ENCODE data around the gene CPEB4. TPM values are rescaled to one million over a fixed set of nuclear protein-coding genes. Genes with fewer than 3 reads are reported as not detected.

Gene CPEB4
- total RNA-seq, 1 donor from 2014 or later: 37.4 TPM

DNA sequence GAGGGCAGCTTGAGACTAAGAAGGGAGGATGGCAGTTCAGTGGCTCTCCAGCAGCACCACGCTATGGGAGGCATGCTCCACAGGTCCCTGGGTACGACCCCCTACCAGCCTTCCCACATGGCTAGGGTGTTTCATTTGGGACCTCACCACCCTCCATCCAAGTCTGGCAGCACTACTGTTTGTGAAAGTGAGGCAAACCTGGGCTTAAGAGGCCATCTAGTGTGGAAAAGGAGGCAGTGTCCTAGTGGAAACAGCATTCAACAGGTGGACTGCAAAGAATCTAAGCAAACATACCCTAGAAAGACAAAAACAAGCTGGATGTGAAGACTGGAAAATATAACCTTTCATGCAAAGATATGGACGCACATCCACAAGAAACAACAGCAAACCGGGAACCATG lies 96.1 kb downstream of the CPEB4 start:
- no peak overlapping the region for H3K4me3 ChIP-seq
- H3K27ac ChIP-seq: no peak overlapping the region
- H3K4me1 ChIP-seq: no peaks in the 10 kb centered on the region
- H3K9me3 ChIP-seq: no peaks in the 10 kb centered on the region
- intact Hi-C loops (cut with DNase I): no loop called here
- no peaks in the 10 kb centered on the region for H3K36me3 ChIP-seq
- no peaks in the 10 kb centered on the region for H3K27me3 ChIP-seq
- no peak for DNase-seq (ENCODE audit: low spot score in 2 of 2)
- TF ChIP-seq, protein P1, sequence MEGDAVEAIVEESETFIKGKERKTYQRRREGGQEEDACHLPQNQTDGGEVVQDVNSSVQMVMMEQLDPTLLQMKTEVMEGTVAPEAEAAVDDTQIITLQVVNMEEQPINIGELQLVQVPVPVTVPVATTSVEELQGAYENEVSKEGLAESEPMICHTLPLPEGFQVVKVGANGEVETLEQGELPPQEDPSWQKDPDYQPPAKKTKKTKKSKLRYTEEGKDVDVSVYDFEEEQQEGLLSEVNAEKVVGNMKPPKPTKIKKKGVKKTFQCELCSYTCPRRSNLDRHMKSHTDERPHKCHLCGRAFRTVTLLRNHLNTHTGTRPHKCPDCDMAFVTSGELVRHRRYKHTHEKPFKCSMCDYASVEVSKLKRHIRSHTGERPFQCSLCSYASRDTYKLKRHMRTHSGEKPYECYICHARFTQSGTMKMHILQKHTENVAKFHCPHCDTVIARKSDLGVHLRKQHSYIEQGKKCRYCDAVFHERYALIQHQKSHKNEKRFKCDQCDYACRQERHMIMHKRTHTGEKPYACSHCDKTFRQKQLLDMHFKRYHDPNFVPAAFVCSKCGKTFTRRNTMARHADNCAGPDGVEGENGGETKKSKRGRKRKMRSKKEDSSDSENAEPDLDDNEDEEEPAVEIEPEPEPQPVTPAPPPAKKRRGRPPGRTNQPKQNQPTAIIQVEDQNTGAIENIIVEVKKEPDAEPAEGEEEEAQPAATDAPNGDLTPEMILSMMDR (IDR thresholded peaks at IDR 0.05): peak in 1 of 3 experiments; percentile 10

DNA sequence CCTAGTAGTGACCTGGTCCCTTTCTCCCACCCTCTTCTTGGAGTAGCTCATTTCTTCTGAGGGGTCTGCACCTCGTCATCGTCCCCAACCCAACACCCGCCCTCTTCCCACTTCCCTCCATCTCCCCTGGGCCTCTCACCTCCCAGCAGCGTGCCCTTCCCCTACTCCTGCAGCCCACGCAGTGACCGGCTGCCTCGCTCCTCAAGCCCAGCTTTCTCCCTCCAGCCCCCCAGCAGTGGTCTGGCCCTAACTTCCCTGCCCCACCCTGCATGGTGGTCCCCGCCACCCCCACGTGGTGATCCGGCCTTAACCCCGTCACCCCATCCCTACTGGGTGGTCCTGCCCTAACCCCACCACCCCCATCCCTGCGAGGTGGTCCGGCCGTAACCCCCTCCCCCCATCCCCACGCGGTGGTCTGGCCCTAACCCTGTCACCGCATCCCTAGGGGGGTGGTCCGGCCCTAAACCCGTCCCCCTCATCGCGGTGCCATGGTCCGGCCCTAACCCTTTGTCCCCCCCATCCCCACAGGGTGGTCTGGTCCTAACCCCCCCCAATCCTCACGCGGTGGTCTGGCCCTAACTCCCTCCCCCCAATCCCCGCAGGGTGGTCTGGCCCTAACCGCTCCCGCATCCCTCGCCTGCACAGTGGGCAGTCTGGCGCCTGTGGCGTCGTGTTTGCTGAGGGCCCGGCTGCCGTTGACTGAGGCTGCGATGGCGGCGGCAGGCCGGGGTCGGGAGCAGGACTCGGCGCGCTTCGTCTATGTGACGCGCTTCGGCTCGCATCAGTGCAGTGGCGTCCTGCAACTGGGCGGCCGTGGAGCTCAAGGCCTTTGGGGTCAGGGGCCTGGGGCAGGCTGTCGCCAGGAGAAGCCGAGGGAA lies 100.6 kb downstream of the CPEB4 start, which contains the start of gene C5orf47:
TSS of gene C5orf47 (plus strand) at position 617 of the 878 bp plus-strand sequence. CDS start at position 711, 94 bp downstream.
- intact Hi-C loops (cut with DNase I): no loop called here
- Histone ChIP-seq H3K36me3 (no peaks in the 10 kb centered on the region), H3K4me3 (no peak within 1 kb of the TSS), H3K4me1 (no peaks in the 10 kb centered on the region), H3K27me3 (no peaks in the 10 kb centered on the region), H3K27ac (no peak within 1 kb of the TSS), H3K9me3 (peaks cover 0 to 4% of the 10 kb centered on the region in 2 donors)
- TF ChIP-seq, protein P1 (IDR thresholded peaks at IDR 0.05): no peak
- DNase-seq (ENCODE audit: low spot score in 2 of 2): no peak

DNA sequence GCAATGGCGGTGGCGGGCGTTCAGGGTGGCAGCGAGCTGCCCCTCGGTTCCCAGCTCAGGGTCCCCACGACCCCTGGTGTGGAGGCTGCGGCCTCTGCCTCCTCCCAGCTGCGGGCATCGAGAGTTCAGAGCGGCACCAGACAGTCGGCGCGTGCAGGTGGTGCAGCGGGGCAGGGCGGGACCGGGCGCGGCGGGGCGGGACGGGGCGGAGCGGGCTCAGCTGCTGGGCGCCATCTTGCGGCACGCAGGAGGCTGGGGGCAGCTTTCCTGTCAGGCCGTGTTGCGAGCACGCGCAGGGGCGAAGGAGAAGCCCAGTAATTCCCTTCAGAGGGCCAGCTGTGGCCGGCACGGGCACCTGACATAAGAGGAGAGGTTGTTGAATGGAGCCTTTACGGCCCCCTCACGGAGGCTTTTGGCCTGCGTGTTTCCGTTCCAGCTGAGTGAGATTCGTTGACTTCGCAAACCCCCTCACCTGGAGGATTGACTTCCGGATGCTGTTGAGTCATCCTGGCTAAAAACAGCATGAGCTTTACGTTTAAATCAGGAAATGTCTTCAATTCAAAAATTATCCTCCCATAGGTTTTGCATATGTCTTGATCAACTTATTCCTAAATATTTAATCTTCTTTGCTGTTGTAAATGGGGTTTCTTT lies 101.4 kb downstream of the CPEB4 start:
- Histone ChIP-seq H3K27me3 (no peaks in the 10 kb centered on the region), H3K27ac (no peak overlapping the region), H3K36me3 (no peaks in the 10 kb centered on the region), H3K4me3 (no peak overlapping the region), H3K4me1 (no peaks in the 10 kb centered on the region), H3K9me3 (peaks cover 0 to 4% of the 10 kb centered on the region in 2 donors)
- TF ChIP-seq, protein P1 (IDR thresholded peaks at IDR 0.05): no peak
- intact Hi-C loops (cut with DNase I): no loop called here
- DNase-seq (ENCODE audit: low spot score in 2 of 2): no peak

DNA sequence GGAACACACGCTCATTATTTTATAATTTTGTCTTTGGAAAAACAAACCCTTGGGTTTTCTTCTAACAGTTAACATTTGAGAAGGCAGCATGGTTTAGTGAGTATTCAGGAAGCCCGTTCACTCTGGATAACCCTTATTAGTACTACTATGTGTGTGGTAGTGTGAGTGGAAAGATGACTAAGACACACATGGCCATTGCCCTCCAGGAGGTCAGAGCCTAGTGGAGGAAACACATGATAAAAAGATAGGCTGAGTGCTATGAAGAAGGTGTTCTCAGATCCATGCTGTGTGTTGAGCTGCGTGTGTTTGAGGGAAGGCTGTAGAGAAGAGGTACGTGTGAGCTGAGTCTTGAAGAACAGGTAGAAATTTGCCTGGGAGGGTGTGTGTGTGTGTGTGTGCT lies 109.2 kb downstream of the CPEB4 start:
- intact Hi-C loops (cut with DNase I): no loop called here
- Histone ChIP-seq H3K9me3 (no peaks in the 10 kb centered on the region), H3K27me3 (no peaks in the 10 kb centered on the region), H3K27ac (no peak overlapping the region), H3K4me1 (no peaks in the 10 kb centered on the region), H3K4me3 (no peak overlapping the region), H3K36me3 (no peaks in the 10 kb centered on the region)
- TF ChIP-seq, protein P1 (IDR thresholded peaks at IDR 0.05): no peak
- no peak for DNase-seq (ENCODE audit: low spot score in 2 of 2)

DNA sequence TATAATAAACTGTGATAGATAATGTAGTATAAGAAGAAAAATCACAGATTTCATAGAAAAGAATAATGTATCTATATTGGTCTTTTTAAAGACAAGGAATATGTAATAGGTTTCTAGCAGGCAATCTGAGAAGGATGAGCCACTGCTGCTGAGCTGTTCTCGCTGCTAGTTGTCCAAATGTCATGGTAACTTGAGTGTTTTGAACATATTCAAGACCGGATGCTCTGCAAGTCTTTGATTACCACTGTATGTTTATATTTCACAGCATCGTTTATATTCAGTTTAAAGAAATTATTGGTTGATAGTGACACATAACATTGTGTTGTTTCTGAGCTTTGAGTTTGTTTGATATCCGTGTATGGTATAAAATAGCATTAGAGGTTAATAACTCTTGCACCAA lies 110.4 kb downstream of the CPEB4 start:
- TF ChIP-seq, protein P1 (IDR thresholded peaks at IDR 0.05): no peak
- no peaks in the 10 kb centered on the region for H3K36me3 ChIP-seq
- no peak for DNase-seq (ENCODE audit: low spot score in 2 of 2)
- intact Hi-C loops (cut with DNase I): no loop called here
- no peak overlapping the region for H3K4me3 ChIP-seq
- H3K9me3 ChIP-seq: no peaks in the 10 kb centered on the region
- H3K27me3 ChIP-seq: no peaks in the 10 kb centered on the region
- no peak overlapping the region for H3K27ac ChIP-seq
- H3K4me1 ChIP-seq: no peaks in the 10 kb centered on the region

All from ascending aorta (tissue), 2 donors.